AG04449 (cell line): ENCODE data around the gene OSBPL7.

Source experiments
- CTCF ChIA-PET: fragments of 350-600 bp; formaldehyde crosslinking; extraction: SDS; loops from one replicate; lab custom pipeline; 2021; ENCODE audit warnings: antibody characterized with exemption; lab: Yijun Ruan, JAX
- POLR2A ChIA-PET: fragments of 400-600, 350-600 bp; formaldehyde crosslinking; extraction: SDS; loops from one replicate; lab custom pipeline; 2020; ENCODE audit warnings: antibody characterized with exemption, inconsistent platforms; lab: Yijun Ruan, JAX
- DNase-seq: peaks from one replicate; pipeline ENCODE4 v3.0.0-alpha.2; 2010; ENCODE audit warnings: low read depth, low spot score
- H3K4me3 ChIP-seq: 2 replicates; pipeline ENCODE4 v1.5.1; 2011; ENCODE audit warnings: low read depth, mild to moderate bottlenecking, control low read depth, low read length
- CTCF ChIP-seq: IDR thresholded peaks from one replicate; pipeline ENCODE4 v1.5.1; 2011; ENCODE audit warnings: mild to moderate bottlenecking, moderate library complexity, low read length, control low read depth, inconsistent platforms; ENCODE audit not compliant: insufficient read depth; ENCODE audit errors: missing control alignments

Gene OSBPL7

DNA sequence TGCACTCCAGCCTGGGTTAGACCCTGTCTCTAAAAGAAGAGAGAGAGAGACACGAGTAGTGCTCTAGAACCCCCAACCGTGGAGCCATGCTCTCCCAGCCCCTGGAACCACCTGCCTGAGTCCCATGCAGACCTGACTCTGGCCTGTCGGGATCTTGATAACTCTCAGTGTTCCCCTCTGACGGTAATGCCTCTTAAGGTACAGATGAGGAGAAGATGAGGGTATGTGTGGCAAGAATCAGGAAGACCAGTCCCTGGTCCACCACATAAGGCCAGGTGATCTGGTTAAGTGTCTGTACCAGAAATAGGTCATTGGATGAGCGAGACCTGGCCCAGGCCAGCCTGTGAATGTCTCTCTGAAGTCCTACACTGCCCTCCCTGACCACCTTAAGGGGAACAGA, 18.4 kb downstream of the OSBPL7 start:
- no peak for TF ChIP-seq CTCF
- no peak overlapping the region for H3K4me3 ChIP-seq
- ChIA-PET POLR2A (no interaction called here), CTCF (interaction anchor here (1.9 to 3.4 kb wide), 4 partner anchors 9 to 106 kb away, joined by 5 to 16 read pairs (median 6); no protein-coding TSS in a partner anchor)
- DNase-seq, result no peak

DNA sequence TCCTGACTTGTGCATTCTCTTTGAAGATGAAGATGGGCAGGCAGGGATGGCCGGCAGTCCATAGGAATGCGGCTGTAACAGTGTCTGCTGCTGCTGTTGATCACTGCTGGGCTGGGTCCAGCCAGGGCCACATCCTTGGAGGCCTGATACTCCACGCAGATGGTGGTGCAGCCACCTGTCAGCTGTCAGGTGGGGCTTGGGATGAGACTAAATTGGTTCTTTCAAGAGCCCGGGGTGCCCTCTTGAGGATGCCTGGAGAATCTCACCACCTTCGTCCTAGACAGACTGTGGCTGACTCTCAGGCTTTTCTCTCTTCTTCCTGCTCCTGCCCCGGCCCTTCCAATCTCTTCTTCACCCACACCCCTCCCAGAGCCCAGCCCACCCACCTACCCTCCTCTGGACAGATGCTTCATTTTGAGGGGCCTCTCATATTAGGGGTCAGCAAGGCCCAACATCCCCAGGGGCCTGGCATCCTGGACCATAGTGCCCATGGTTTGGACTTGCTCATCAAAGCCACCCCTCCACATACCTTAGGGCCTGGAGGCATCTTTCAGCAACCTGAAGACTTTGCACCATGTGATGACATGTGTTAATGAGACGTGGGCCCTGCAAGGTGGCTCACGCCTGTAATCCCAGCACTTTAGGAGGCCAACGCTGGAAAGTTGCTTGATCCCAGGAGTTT, 19.1 kb downstream of the OSBPL7 start:
- CTCF ChIA-PET, result interaction anchor here (0.7 to 3.4 kb wide), 17 partner anchors 8 to 136 kb away, joined by 3 to 16 read pairs (median 5); no protein-coding TSS in a partner anchor
- no peak for DNase-seq
- POLR2A ChIA-PET, result no interaction called here
- H3K4me3 ChIP-seq, result no peak overlapping the region
- TF ChIP-seq CTCF, result peak; percentile 69

- TF ChIP-seq CTCF, result no peak
- DNase-seq, result no peak
- no peak overlapping the region for H3K4me3 ChIP-seq
- ChIA-PET CTCF (interaction anchor here (0.7 to 3.4 kb wide), 17 partner anchors 9 to 136 kb away, joined by 3 to 16 read pairs (median 5); no protein-coding TSS in a partner anchor), POLR2A (no interaction called here)
Measured at GRCh38 chr17:47801906-47802305, 19.7 kb downstream of the OSBPL7 start.

DNA sequence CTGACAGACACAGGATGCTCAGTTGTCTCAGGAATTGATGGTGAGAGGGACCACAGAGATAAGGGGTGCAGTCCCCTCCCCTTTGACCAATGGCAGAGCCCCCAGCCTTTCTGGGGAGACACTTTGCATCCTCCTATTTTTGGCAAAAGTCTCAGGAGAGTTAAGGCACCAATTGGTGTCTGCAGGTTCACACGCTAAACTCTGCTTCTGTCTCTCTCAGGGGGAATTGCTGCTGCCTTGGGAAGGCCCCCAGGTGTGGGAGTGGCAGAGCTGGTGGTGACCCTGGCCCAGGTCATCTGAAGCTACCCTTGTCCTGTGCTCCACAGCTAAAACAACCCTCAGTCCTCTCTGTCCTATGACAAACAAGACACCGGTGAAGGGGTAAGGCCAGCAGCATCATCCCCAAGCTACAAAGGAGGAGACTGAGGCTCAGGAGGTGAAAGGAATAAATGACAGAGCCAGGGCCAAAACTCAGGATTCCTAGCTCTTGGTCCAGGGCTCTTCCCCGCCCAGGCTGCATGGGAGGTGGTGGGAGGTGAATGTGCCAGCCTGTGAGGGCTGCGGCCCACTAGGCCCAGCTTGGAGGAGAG, 20.3 kb downstream of the OSBPL7 start:
- DNase-seq, result no peak
- no peak overlapping the region for H3K4me3 ChIP-seq
- ChIA-PET CTCF (interaction anchor here (0.7 to 3.4 kb wide), 16 partner anchors 9 to 135 kb away, joined by 3 to 16 read pairs (median 4); no protein-coding TSS in a partner anchor), POLR2A (interaction anchor here (0.6 kb wide), 1 partner anchor 156 kb away, joined by 3 read pairs; no protein-coding TSS in a partner anchor)
- TF ChIP-seq CTCF, result no peak

DNA sequence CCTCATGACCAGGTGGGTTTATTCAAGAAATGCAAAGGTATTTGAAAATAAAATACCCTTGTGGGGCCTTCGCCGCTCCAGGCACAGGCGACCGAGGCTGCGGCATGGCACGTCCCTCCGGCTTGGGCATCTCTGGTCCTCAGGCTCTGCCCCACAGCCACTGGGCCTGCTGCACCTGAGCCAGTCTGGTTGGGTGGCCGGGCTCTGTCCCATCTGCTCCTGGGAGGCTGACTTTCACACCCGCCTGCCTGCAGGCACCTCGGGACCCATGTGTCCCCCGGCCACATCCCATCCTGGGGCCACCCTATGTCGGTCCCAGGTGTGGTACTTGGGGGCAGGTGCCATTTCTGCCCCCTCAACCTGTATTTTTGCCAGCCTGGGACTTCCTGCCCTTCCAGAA, 20.9 kb downstream of the OSBPL7 start:
- DNase-seq, result no peak
- TF ChIP-seq CTCF, result no peak
- ChIA-PET POLR2A (interaction anchor here (0.6 kb wide), 1 partner anchor 156 kb away, joined by 3 read pairs; no protein-coding TSS in a partner anchor), CTCF (interaction anchor here (1.4 to 3.4 kb wide), 6 partner anchors 8 to 135 kb away, joined by 4 to 16 read pairs (median 6); no protein-coding TSS in a partner anchor)
- no peak overlapping the region for H3K4me3 ChIP-seq

- no peak for TF ChIP-seq CTCF
- ChIA-PET POLR2A (interaction anchor here (0.6 kb wide), 1 partner anchor 143 kb away, joined by 5 read pairs; no protein-coding TSS in a partner anchor), CTCF (interaction anchor here (1.1 to 1.6 kb wide), 4 partner anchors 11 to 134 kb away, joined by 3 to 6 read pairs (median 4); no protein-coding TSS in a partner anchor)
- no peak overlapping the region for H3K4me3 ChIP-seq
- no peak for DNase-seq
Measured at GRCh38 chr17:47797797-47798196, 23.8 kb downstream of the OSBPL7 start.
